GM08714 (cell line): Measurements from ENCODE around the gene TYW1.
A peak's percentile ranks its signal among the peaks of the same experiment; 100 is the strongest.
"Not testable (repeated sequence)": the region's sequence is repeated elsewhere in the genome, so short reads cannot be mapped to it uniquely, and the experiment has no call there.

Experiments used
- H3K4me3 ChIP-seq: fragments of 200-500 bp; sonication (Bioruptor generic); 2 replicates; pipeline ENCODE4 v1.5.1; 2014; ENCODE audit warnings: mild to moderate bottlenecking, low read length, inconsistent platforms
- ZNF274 ChIP-seq: IDR thresholded peaks from 2 replicates; pipeline ENCODE4 v1.6.1; 2012; ENCODE audit warnings: mild to moderate bottlenecking, low read depth, low read length

The TYW1 gene

DNA sequence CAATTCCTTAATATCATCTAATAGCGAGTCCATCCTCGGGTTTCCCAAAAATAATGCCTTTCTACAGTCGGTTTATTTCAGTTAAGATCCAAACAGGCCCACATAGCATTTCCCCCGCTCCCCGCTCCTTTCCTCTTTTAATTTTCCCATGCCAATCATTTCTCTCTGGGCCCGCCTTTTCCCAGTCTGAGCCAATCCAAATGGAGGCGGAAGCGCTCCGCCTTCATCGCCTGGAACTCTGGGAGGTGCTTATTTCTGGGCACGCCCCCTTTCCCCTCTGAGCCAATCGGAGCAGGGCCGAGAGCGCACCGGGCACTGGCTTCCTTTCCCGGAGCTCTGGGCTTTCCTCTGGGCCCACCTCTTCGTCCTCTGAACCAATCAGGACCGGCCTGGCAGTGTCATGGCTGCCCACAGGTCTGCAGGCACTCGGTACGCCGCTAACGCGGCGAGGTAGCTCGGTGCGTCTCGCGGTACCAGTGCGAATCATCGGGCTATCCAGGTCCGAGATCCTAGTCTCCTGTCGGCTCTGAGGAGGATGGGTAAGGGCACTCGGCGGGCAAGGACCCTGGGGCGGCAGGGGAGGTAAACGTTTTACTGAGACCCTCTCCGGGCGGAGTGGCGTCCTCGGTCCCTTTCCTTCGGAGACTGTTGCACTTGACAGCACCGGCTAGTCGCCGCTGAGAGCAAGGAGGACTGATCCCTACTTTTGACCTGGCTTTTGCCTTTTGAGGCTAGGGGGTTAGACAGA lies at the start of gene TYW1:
Gene TYW1 (plus strand): TSS at position 390 of the 748 bp plus-strand sequence. CDS start 146 bp downstream, at position 536.
- peak within 1 kb of the TSS; percentile 99 for H3K4me3 ChIP-seq

- TF ChIP-seq ZNF274: no peak
- no peak overlapping the region for H3K4me3 ChIP-seq
These were observed 48.0 kb upstream of the TYW1 start for GRCh38 chr7:66948480-66949109.

GRCh38 chr7:66950311-66950710 lies 46.3 kb upstream of the TYW1 start:
- no peak overlapping the region for H3K4me3 ChIP-seq
- TF ChIP-seq ZNF274: no peak

- TF ChIP-seq ZNF274: no peak
- no peak overlapping the region for H3K4me3 ChIP-seq
These were observed 45.9 kb upstream of the TYW1 start for GRCh38 chr7:66950763-66951162.

- H3K4me3 ChIP-seq: no peak overlapping the region
- no peak for TF ChIP-seq ZNF274
These were observed 44.1 kb upstream of the TYW1 start for GRCh38 chr7:66952343-66953043.

DNA sequence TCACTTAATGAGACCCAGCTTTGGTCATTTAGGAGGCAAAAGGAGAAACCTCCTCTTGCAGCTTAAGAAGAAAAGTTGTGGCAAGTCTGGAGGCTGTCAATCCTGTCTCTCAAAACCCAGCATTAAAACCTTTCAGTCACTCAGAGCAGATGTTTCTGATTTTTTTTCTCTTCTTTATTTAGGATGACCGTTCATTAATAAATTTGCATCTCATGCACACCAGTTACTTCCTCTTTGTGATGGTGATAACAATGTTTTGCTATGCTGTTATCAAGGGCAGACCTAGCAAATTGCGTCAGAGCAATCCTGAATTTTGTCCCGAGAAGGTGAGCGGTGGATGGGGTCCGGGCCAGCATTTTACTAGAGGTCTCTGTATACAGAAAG lies 43.6 kb upstream of the TYW1 start:
- no peak for TF ChIP-seq ZNF274
- no peak overlapping the region for H3K4me3 ChIP-seq

DNA sequence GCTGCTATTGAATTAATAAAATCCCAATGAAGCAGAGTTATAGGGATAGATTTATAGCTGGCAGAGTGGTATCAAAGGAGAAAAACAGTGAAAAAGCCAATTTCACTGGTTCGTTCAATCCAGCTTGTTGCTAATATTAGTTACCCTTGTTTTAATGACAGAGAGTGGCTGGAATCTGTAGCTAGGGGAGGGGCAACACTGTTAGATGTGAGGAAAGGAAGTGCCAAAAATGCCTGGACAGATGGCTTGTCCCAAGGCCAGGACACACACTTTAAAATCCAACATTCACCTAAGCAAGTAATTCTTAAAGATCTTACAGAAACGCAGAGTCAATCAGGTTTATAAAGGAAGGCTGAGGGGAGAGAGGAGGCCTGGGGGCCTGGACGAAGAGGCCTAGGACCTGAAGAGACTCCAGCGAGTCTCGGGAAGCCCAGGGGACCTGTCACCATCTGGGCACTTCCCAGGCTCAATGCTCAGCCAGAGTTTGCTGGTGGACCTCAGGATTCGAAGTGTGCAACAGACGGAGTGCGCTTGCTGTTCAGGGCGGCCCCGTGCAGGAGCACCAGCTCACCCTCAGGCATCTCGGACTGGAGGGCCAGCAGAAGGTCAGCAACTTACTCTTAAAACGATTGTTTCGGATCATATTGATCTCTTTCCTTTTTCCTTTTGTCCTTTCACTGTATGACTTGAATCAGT lies 38.9 kb upstream of the TYW1 start:
- no peak for TF ChIP-seq ZNF274

GRCh38 chr7:66958538-66959350 lies 37.9 kb upstream of the TYW1 start:
- no peak overlapping the region for H3K4me3 ChIP-seq
- no peak for TF ChIP-seq ZNF274

More for the DNA sequence above, 38.9 kb upstream of the TYW1 start:
- H3K4me3 ChIP-seq: no peak overlapping the region

GRCh38 chr7:66960192-66960591 lies 36.4 kb upstream of the TYW1 start:
- no peak overlapping the region for H3K4me3 ChIP-seq

DNA sequence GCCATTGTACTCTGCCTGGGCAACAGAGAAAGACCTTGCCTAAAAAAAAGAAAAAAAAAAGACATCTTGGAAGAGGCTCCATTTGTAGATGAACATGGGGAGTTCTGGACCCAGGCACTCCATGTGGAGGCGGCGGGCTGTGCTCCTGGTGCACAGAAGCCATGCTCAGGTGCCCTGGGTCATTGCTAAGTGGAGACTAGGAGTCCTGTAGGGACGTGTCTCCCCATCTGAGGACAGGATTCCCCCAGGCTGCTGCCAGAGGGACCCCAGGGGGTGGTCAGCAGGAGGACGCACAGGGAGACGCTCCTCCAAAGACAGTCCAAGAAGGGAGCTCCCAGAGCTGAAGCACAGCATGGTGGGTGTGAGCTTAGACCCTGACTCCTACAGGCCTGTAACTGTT lies 35.5 kb upstream of the TYW1 start:
- H3K4me3 ChIP-seq: no peak overlapping the region
- TF ChIP-seq ZNF274: no peak

More at GRCh38 chr7:66960192-66960591, 36.4 kb upstream of the TYW1 start:
- TF ChIP-seq ZNF274: no peak

DNA sequence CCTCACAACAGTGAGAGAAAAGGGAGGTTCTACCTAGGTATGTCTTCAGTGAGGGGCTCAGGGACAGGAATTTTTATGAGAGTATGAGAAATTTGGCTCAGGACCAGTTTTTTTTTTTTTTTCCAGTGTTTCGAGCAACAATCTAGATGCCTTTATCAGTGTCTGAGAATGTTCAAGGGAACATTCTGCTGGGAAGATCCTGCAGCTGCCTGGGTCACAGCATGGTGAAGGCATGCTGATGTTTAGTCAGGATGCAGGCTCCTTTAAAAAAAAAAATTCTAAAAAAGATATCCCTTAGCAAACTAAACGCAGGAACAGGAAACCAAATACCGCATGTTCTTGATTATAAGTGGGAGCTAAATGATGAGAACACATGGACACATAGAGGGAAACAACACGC lies 32.2 kb upstream of the TYW1 start:
- no peak for TF ChIP-seq ZNF274
- no peak overlapping the region for H3K4me3 ChIP-seq

GRCh38 chr7:66967029-66967428 lies 29.6 kb upstream of the TYW1 start:
- TF ChIP-seq ZNF274: no peak
- H3K4me3 ChIP-seq: no peak overlapping the region

GRCh38 chr7:66969001-66969400 lies 27.6 kb upstream of the TYW1 start:
- H3K4me3 ChIP-seq: not testable (repeated sequence)

GRCh38 chr7:66970310-66970709 lies 26.3 kb upstream of the TYW1 start:
- H3K4me3 ChIP-seq: no peak overlapping the region
- no peak for TF ChIP-seq ZNF274
